Neuronal stem cell (in vitro differentiated cells): ENCODE data around the gene CEP112.

ENCODE experiments used
- DNase-seq: peaks from one replicate; pipeline ENCODE4 v3.0.0-alpha.2; 2013; ENCODE audit warnings: low spot score
- H2AFZ ChIP-seq: one replicate; pipeline ENCODE4 v1.6.1; 2013; ENCODE audit warnings: mild to moderate bottlenecking, low read length, inconsistent platforms
- H2AK5ac ChIP-seq: 2 replicates; pipeline ENCODE4 v1.6.1; 2013; ENCODE audit warnings: low read depth, mild to moderate bottlenecking, inconsistent platforms, low read length, moderate library complexity, mixed read lengths
- H2BK120ac ChIP-seq: 2 replicates; pipeline ENCODE4 v1.6.1; 2013; ENCODE audit warnings: low read depth, mild to moderate bottlenecking, inconsistent platforms, low read length, moderate library complexity, mixed read lengths
- H2BK12ac ChIP-seq: one replicate; pipeline ENCODE4 v1.6.1; 2013; ENCODE audit warnings: low read length, inconsistent platforms
- H2BK15ac ChIP-seq: 2 replicates; pipeline ENCODE4 v1.6.1; 2013; ENCODE audit warnings: mild to moderate bottlenecking, low read length, inconsistent platforms, mixed read lengths
- H2BK5ac ChIP-seq: one replicate; pipeline ENCODE4 v1.6.1; 2013; ENCODE audit warnings: inconsistent platforms, mild to moderate bottlenecking, low read length, moderate library complexity
- H3K14ac ChIP-seq: one replicate; pipeline ENCODE4 v1.6.1; 2013; ENCODE audit warnings: low read length, inconsistent platforms
- H3K18ac ChIP-seq: 2 replicates; pipeline ENCODE4 v1.6.1; 2013; ENCODE audit warnings: low read length, inconsistent platforms
- H3K23ac ChIP-seq: 2 replicates; pipeline ENCODE4 v1.6.1; 2013; ENCODE audit warnings: low read depth, mild to moderate bottlenecking, mixed read lengths, low read length, inconsistent platforms; ENCODE audit not compliant: poor library complexity
- H3K27ac ChIP-seq: replicated peaks from 3 replicates; pipeline ENCODE4 v1.5.1; 2013; ENCODE audit warnings: low read length, inconsistent platforms
- H3K27me3 ChIP-seq, 3 experiments: 2 replicates each; pipeline ENCODE4 v1.6.1; 2013; ENCODE audit warnings: low read length in 3 of 3, mild to moderate bottlenecking in 2 of 3, inconsistent platforms in 1 of 3, low read depth in 1 of 3, mixed read lengths in 1 of 3, moderate library complexity in 1 of 3; ENCODE audit not compliant: control insufficient read depth in 3 of 3, insufficient read depth in 3 of 3
- H3K36me3 ChIP-seq, 2 donors: replicated peaks in 1 of 2; 2 replicates each; pipeline ENCODE4 v1.6.1; 2013; ENCODE audit warnings: low read length in 2 of 2; ENCODE audit not compliant: control insufficient read depth in 2 of 2, insufficient read depth in 2 of 2
- H3K4ac ChIP-seq: 2 replicates; pipeline ENCODE4 v1.6.1; 2013; ENCODE audit warnings: inconsistent platforms, mild to moderate bottlenecking, low read length, moderate library complexity
- H3K4me1 ChIP-seq, 2 donors: 1 replicate in 1 of 2; 2 replicates in 1 of 2; pipeline ENCODE4 v1.6.1; 2013; ENCODE audit warnings: low read length in 2 of 2, low read depth in 1 of 2; ENCODE audit not compliant: control insufficient read depth in 2 of 2, insufficient read depth in 1 of 2
- H3K4me2 ChIP-seq: one replicate; pipeline ENCODE4 v1.6.1; 2013; ENCODE audit warnings: mild to moderate bottlenecking, low read length, inconsistent platforms; ENCODE audit not compliant: insufficient read depth, poor library complexity, severe bottlenecking
- H3K4me3 ChIP-seq, 2 donors: 2 replicates each; pipeline ENCODE4 v1.5.1; 2013; ENCODE audit warnings: low read length in 2 of 2, mild to moderate bottlenecking in 2 of 2, inconsistent platforms in 1 of 2, moderate library complexity in 1 of 2
- H3K79me1 ChIP-seq: one replicate; pipeline ENCODE4 v1.6.1; 2013; ENCODE audit warnings: low read depth, mild to moderate bottlenecking, inconsistent platforms, low read length, moderate library complexity
- H3K9ac ChIP-seq: one replicate; pipeline ENCODE4 v1.6.1; 2013; ENCODE audit warnings: mild to moderate bottlenecking, low read depth, low read length, inconsistent platforms; ENCODE audit not compliant: poor library complexity
- H3K9me3 ChIP-seq, 2 donors: replicated peaks in 1 of 2; 2 replicates each; pipeline versions ENCODE3 to v1.6.1; 2013; ENCODE audit warnings: low read length in 2 of 2, mild to moderate bottlenecking in 2 of 2, inconsistent platforms in 1 of 2, low read depth in 1 of 2, mixed read lengths in 1 of 2, moderate library complexity in 1 of 2; ENCODE audit not compliant: control insufficient read depth in 2 of 2, insufficient read depth in 1 of 2
- H4K8ac ChIP-seq: one replicate; pipeline ENCODE4 v1.6.1; 2013; ENCODE audit warnings: low read depth, mild to moderate bottlenecking, inconsistent platforms, low read length, moderate library complexity
- H4K91ac ChIP-seq: one replicate; pipeline ENCODE4 v1.6.1; 2013; ENCODE audit warnings: low read length, low read depth, mild to moderate bottlenecking, inconsistent platforms; ENCODE audit not compliant: poor library complexity
- WGBS, 2 donors: extraction: QIAGEN DNeasy Blood & Tissue Kit; methylation state at CpG; one replicate each; pipeline ENCODE4 v1.1.7; 2013; ENCODE audit warnings: missing lambda C conversion rate in 2 of 2, mixed read lengths in 1 of 2; ENCODE audit not compliant: insufficient read length in 2 of 2, insufficient replicate concordance in 1 of 2; ENCODE audit errors: extremely low coverage in 2 of 2; 5-methylcytosine and 5-hydroxymethylcytosine counted together

CEP112 gene

DNA sequence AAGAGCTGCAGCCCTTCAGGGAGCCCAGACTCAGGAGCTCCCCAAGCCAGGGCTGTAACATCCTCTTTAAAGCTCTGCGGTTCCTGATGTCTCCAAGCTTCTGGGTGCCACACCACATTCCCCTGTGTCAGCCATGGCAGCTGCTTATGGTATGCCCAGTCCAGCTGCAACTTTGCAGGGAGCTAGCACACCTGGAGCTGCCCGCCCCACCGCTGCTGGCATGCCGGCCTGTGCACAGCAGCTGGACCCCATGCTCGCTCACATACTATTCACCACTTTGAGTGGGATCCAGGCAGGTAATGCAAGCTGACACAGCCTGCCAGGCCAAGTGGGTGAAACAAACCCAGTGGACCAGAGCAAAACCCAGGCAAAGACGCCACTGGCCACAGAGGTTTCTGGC, 324.9 kb downstream of the CEP112 start:
- H2AK5ac ChIP-seq, result no peak overlapping the region
- peaks cover 6 to 14% of the 10 kb centered on the region in 2 donors for H3K9me3 ChIP-seq
- no peak overlapping the region for H3K27ac ChIP-seq
- H3K4me2 ChIP-seq, result no peak overlapping the region
- no peak overlapping the region for H3K23ac ChIP-seq
- no peak overlapping the region for H2BK120ac ChIP-seq
- no CpG with 5 or more reads among the region's 6 CpGs for WGBS, 2 donors
- no peak overlapping the region for H4K91ac ChIP-seq
- peak overlapping the region; percentile 56 for H3K14ac ChIP-seq
- H3K27me3 ChIP-seq, result peaks cover 0 to 3% (median 0%) of the 10 kb centered on the region in 3 experiments
- no peaks in the 10 kb centered on the region for H3K36me3 ChIP-seq
- no peak overlapping the region for H3K9ac ChIP-seq
- DNase-seq, result no peak
- H4K8ac ChIP-seq, result no peak overlapping the region
- peak overlapping the region; percentile 90 for H2BK5ac ChIP-seq
- no peak overlapping the region for H2AFZ ChIP-seq
- no peak overlapping the region for H2BK15ac ChIP-seq
- H3K4me1 ChIP-seq, result no peaks in the 10 kb centered on the region
- H3K4me3 ChIP-seq, result peak overlapping the region in 1 of 2 donors; percentile 44
- peaks cover 1% of the 10 kb centered on the region for H3K79me1 ChIP-seq
- no peak overlapping the region for H2BK12ac ChIP-seq
- peak overlapping the region; percentile 76 for H3K18ac ChIP-seq
- no peak overlapping the region for H3K4ac ChIP-seq

DNA sequence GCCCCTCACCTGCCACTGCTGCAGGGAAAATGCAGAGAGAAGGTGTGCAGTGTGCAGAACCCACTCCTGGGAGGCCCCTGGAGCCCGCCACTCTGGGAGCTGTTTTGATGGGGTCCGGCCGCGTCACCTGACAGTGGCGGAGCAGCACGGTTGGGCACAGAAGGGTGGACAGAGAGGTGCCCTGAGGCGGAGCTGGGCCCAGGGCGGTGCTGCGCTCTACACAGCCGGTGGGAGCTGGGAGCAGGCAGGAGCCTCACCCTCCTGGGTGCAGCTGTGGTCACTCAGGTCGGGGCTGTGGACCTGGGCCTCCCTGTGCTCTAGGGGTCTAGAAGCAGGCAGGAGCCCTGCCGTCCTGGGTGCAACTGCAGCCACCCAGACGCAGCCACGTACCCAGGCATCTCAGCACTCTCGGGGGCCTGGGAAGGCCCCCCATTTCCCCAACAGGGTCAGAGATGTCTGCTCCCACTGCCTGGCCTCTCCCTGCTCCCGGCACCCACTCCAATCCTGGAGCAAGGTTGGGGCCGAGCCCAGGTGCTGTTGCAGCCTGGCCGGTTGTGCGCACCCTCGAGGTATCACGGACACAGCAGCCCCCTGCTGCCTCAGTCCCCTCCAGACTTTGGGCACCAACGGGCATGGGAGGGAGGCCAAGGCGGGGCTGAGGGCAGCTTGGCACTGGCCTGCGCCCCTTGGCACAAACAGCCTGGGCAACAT, 326.1 kb downstream of the CEP112 start:
- peak overlapping the region; percentile 3 for H4K8ac ChIP-seq
- WGBS, 2 donors, result no CpG with 5 or more reads among the region's 24 CpGs

DNA sequence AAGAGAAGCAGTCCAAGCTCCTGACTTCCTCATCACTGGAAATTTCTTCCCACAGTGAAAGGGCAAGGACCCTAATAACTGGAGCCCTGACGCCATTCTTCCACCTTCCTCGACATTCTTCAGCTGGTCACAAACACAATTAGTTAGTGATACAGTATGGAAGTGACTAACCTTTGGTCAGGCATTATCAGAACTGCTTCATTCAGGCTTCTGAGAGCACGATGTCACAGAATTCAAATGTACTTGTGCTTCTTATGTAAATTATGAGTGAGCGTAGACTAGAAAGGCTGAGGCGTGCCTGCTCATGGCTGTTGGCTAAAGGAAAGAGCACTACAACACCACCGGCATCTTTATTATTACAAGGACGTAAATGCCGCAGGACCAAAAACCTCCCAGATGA, 327.5 kb downstream of the CEP112 start:
- H2AFZ ChIP-seq, result no peak overlapping the region
- DNase-seq, result no peak
- no peak overlapping the region for H4K91ac ChIP-seq
- H3K79me1 ChIP-seq, result peaks cover 1% of the 10 kb centered on the region
- no peak overlapping the region for H3K18ac ChIP-seq
- H3K23ac ChIP-seq, result no peak overlapping the region
- H2BK12ac ChIP-seq, result no peak overlapping the region
- no peaks in the 10 kb centered on the region for H3K36me3 ChIP-seq
- H3K27me3 ChIP-seq, result peaks cover 0 to 3% (median 0%) of the 10 kb centered on the region in 3 experiments
- H2AK5ac ChIP-seq, result no peak overlapping the region
- no peak overlapping the region for H3K9ac ChIP-seq
- H2BK120ac ChIP-seq, result no peak overlapping the region
- no peaks in the 10 kb centered on the region for H3K4me1 ChIP-seq
- no peak overlapping the region for H3K27ac ChIP-seq
- H3K14ac ChIP-seq, result no peak overlapping the region
- H3K4ac ChIP-seq, result no peak overlapping the region
- WGBS, 2 donors, result no CpG with 5 or more reads among the region's 8 CpGs
- peaks cover 6 to 14% of the 10 kb centered on the region in 2 donors for H3K9me3 ChIP-seq
- H3K4me3 ChIP-seq, result no peak overlapping the region
- H3K4me2 ChIP-seq, result no peak overlapping the region
- no peak overlapping the region for H4K8ac ChIP-seq
- no peak overlapping the region for H2BK15ac ChIP-seq
- no peak overlapping the region for H2BK5ac ChIP-seq

More for the DNA sequence above, 326.1 kb downstream of the CEP112 start:
- H3K36me3 ChIP-seq, result no peaks in the 10 kb centered on the region
- H2BK5ac ChIP-seq, result no peak overlapping the region
- no peak overlapping the region for H3K4me2 ChIP-seq
- H3K4me1 ChIP-seq, result no peaks in the 10 kb centered on the region
- H3K79me1 ChIP-seq, result peaks cover 1% of the 10 kb centered on the region
- peaks cover 6 to 14% of the 10 kb centered on the region in 2 donors for H3K9me3 ChIP-seq
- no peak overlapping the region for H3K27ac ChIP-seq
- H2BK15ac ChIP-seq, result no peak overlapping the region
- H2AK5ac ChIP-seq, result no peak overlapping the region
- H2AFZ ChIP-seq, result no peak overlapping the region
- peak overlapping the region; percentile 70 for H3K9ac ChIP-seq
- H3K23ac ChIP-seq, result peak overlapping the region; percentile 80
- no peak overlapping the region for H4K91ac ChIP-seq
- no peak overlapping the region for H2BK120ac ChIP-seq
- no peak overlapping the region for H2BK12ac ChIP-seq
- peak overlapping the region; percentile 71 for H3K18ac ChIP-seq
- H3K27me3 ChIP-seq, result peaks cover 0 to 3% (median 0%) of the 10 kb centered on the region in 3 experiments
- DNase-seq, result no peak
- no peak overlapping the region for H3K4ac ChIP-seq
- H3K14ac ChIP-seq, result peak overlapping the region; percentile 82
- H3K4me3 ChIP-seq, result peak overlapping the region in 1 of 2 donors; percentile 58

DNA sequence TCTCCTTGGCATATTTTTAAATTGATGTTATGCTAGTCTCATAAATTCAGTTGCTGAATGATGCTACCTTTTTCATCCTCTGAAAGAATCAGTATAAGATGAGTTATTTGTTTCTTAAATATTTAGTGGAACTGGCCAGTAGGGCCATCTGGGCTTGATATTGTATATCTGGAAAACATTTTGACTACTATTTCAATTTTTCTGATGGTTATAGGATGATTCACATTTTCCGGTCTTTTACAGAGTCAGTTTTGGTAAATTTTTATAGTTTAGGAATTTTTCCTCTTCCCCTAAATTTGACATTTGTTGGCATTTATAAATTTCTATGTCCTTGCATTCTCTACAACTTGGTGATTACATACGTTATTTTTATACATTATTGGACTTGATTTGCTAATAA, 334.2 kb downstream of the CEP112 start:
- no peak for DNase-seq
- Histone ChIP-seq H2AK5ac (no peak overlapping the region), H2AFZ (no peak overlapping the region), H3K4me2 (no peak overlapping the region), H3K4ac (no peak overlapping the region), H3K9me3 (no peaks in the 10 kb centered on the region), H2BK12ac (no peak overlapping the region), H3K4me1 (no peaks in the 10 kb centered on the region), H3K14ac (no peak overlapping the region), H3K36me3 (no peaks in the 10 kb centered on the region), H3K18ac (no peak overlapping the region), H2BK120ac (no peak overlapping the region), H3K9ac (no peak overlapping the region), H3K23ac (no peak overlapping the region), H4K91ac (no peak overlapping the region), H3K4me3 (no peak overlapping the region), H2BK15ac (no peak overlapping the region), H3K27me3 (no peaks in the 10 kb centered on the region), H2BK5ac (no peak overlapping the region), H3K79me1 (no peaks in the 10 kb centered on the region), H4K8ac (no peak overlapping the region), H3K27ac (no peak overlapping the region)
- no CpG with 5 or more reads among the region's 2 CpGs for WGBS, 2 donors
